HepG2 (cell line): ENCODE measurements around the gene BLMH. TPM values are rescaled to one million over a fixed set of nuclear protein-coding genes. Genes with fewer than 3 reads are reported as not detected.

ENCODE experiments used
- ARNT2 ChIP-seq: sonication (generic); formaldehyde crosslinking; IDR thresholded peaks from 2 replicates; pipeline ENCODE4 v1.8.0; 2022; ENCODE audit warnings: mild to moderate bottlenecking, low read depth, missing genetic modification reagents, moderate library complexity
- BORCS8-MEF2B ChIP-seq: sonication (generic); formaldehyde crosslinking; IDR thresholded peaks from 2 replicates; pipeline ENCODE4 v1.8.0; 2022; ENCODE audit warnings: mild to moderate bottlenecking, missing genetic modification reagents
- CREB1 ChIP-seq, 2 experiments: fragments of 450-650 bp in 1 of 2; IDR thresholded peaks; 2 replicates each; pipeline ENCODE4 v1.6.1; 2016 to 2017; ENCODE audit warnings: control low read depth in 1 of 2, mild to moderate bottlenecking in 1 of 2, missing compliant biosample characterization in 1 of 2, missing genetic modification characterization in 1 of 2
- DMAP1 ChIP-seq: IDR thresholded peaks from 2 replicates; pipeline ENCODE4 v1.6.1; 2016
- FOXP1 ChIP-seq, 2 experiments: fragments of 450-650 bp in 1 of 2; IDR thresholded peaks; 2 replicates each; pipeline ENCODE4 v1.6.1; 2017 to 2018; ENCODE audit warnings: antibody characterized with exemption in 1 of 2
- HNF4A ChIP-seq: sonication (generic); formaldehyde crosslinking; IDR thresholded peaks from 2 replicates; pipeline ENCODE4 v1.4.0; 2020; ENCODE audit warnings: missing genetic modification reagents
- HOMEZ ChIP-seq: IDR thresholded peaks from 2 replicates; pipeline ENCODE4 v1.6.1; 2016; ENCODE audit warnings: low read depth
- KAT8 ChIP-seq: IDR thresholded peaks from 2 replicates; pipeline ENCODE4 v1.6.1; 2016; ENCODE audit warnings: missing genetic modification reagents, missing compliant biosample characterization
- KLF13 ChIP-seq: sonication (generic); formaldehyde crosslinking; IDR thresholded peaks from 2 replicates; pipeline ENCODE4 v1.4.0; 2020; ENCODE audit warnings: mild to moderate bottlenecking, missing genetic modification reagents
- MTA1 ChIP-seq: sonication (generic); formaldehyde crosslinking; IDR thresholded peaks from 2 replicates; pipeline ENCODE4 v1.4.0; 2020; ENCODE audit warnings: missing genetic modification reagents, mild to moderate bottlenecking, borderline replicate concordance
- POLR2A ChIP-seq, 2 experiments: IDR thresholded peaks; 2 replicates each; pipeline ENCODE4 v1.6.1; 2011; ENCODE audit warnings: low read depth in 2 of 2, low read length in 2 of 2, mild to moderate bottlenecking in 1 of 2, moderate library complexity in 1 of 2; ENCODE audit not compliant: insufficient read depth in 1 of 2
- POLR2G ChIP-seq: fragments of 200-400 bp; formaldehyde crosslinking; IDR thresholded peaks from 2 replicates; pipeline ENCODE4 v1.6.1; 2018; ENCODE audit warnings: mild to moderate bottlenecking, low read depth, low read length, moderate library complexity
- RELA ChIP-seq: sonication (generic); formaldehyde crosslinking; IDR thresholded peaks from 2 replicates; pipeline ENCODE4 v1.4.0; 2020; ENCODE audit warnings: missing genetic modification reagents
- RFX1 ChIP-seq: fragments of 450-650 bp; IDR thresholded peaks from 2 replicates; pipeline ENCODE4 v1.6.1; 2017
- SAP130 ChIP-seq: IDR thresholded peaks from 2 replicates; pipeline ENCODE4 v1.6.1; 2016; ENCODE audit warnings: low read depth
- ZNF121 ChIP-seq: sonication (generic); formaldehyde crosslinking; IDR thresholded peaks from 2 replicates; pipeline ENCODE4 v1.5.0; 2020; ENCODE audit warnings: mild to moderate bottlenecking, missing genetic modification reagents
- ZNF274 ChIP-seq: sonication (generic); formaldehyde crosslinking; IDR thresholded peaks from 2 replicates; pipeline ENCODE4 v1.5.1; 2020; ENCODE audit warnings: mild to moderate bottlenecking, missing genetic modification reagents
- ZNF329 ChIP-seq: sonication (generic); formaldehyde crosslinking; IDR thresholded peaks from 2 replicates; pipeline ENCODE4 v1.9.0; 2021; ENCODE audit warnings: low read depth, mild to moderate bottlenecking, missing genetic modification reagents
- ZNF430 ChIP-seq: sonication (generic); formaldehyde crosslinking; IDR thresholded peaks from 2 replicates; pipeline ENCODE4 v1.9.0; 2021; ENCODE audit warnings: mild to moderate bottlenecking, missing genetic modification reagents
- ZNF556 ChIP-seq: sonication (generic); formaldehyde crosslinking; IDR thresholded peaks from 2 replicates; pipeline ENCODE4 v1.4.0; 2020; ENCODE audit warnings: mild to moderate bottlenecking, missing genetic modification reagents, borderline replicate concordance
- polyA plus RNA-seq, 8 experiments: library from polyadenylated mRNA; depleted of rRNA in 3 of 8; stranded (reverse) in 7 of 8; unstranded in 1 of 8; fragments of >200 nt; fragmentation: Illumina TruSeq in 4 of 8; extraction: Trizol in 4 of 8; gene quantifications; 2 replicates each; pipeline versions ENCODE4 v1.2.1 to v1.2.3, GENCODE V29; 2011 to 2016; ENCODE audit warnings: low read depth in 4 of 8, missing spikeins in 1 of 8, mixed read lengths in 1 of 8; ENCODE audit not compliant: insufficient read depth in 1 of 8
- total RNA-seq, 5 experiments: library from RNA; depleted of rRNA; stranded (reverse); fragments of >200 nt; fragmentation: Illumina TruSeq; extraction: Trizol; gene quantifications; 2 replicates each; pipeline ENCODE4 v1.2.3, GENCODE V29; 2016; ENCODE audit warnings: low read depth in 1 of 5
- TF ChIP-seq, protein P1 (sequence below): sonication (generic); formaldehyde crosslinking; conservative IDR thresholded peaks from 2 replicates; pipeline ENCODE4 v1.4.0; 2020; ENCODE audit warnings: mild to moderate bottlenecking, missing genetic modification reagents, moderate library complexity
- TF ChIP-seq, protein P2 (sequence below): sonication (generic); formaldehyde crosslinking; IDR thresholded peaks from 2 replicates; pipeline ENCODE4 v1.9.0; 2022; ENCODE audit warnings: low read depth, missing genetic modification reagents

The BLMH gene
- total and polyA plus RNA-seq, 2 of the 13 experiments (the other 11 are each of a cell fraction or from before 2014, with no cell fraction given), result 12.1 to 41.0 TPM

- TF ChIP-seq, protein P1, sequence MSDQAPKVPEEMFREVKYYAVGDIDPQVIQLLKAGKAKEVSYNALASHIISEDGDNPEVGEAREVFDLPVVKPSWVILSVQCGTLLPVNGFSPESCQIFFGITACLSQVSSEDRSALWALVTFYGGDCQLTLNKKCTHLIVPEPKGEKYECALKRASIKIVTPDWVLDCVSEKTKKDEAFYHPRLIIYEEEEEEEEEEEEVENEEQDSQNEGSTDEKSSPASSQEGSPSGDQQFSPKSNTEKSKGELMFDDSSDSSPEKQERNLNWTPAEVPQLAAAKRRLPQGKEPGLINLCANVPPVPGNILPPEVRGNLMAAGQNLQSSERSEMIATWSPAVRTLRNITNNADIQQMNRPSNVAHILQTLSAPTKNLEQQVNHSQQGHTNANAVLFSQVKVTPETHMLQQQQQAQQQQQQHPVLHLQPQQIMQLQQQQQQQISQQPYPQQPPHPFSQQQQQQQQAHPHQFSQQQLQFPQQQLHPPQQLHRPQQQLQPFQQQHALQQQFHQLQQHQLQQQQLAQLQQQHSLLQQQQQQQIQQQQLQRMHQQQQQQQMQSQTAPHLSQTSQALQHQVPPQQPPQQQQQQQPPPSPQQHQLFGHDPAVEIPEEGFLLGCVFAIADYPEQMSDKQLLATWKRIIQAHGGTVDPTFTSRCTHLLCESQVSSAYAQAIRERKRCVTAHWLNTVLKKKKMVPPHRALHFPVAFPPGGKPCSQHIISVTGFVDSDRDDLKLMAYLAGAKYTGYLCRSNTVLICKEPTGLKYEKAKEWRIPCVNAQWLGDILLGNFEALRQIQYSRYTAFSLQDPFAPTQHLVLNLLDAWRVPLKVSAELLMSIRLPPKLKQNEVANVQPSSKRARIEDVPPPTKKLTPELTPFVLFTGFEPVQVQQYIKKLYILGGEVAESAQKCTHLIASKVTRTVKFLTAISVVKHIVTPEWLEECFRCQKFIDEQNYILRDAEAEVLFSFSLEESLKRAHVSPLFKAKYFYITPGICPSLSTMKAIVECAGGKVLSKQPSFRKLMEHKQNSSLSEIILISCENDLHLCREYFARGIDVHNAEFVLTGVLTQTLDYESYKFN (CRISPR knock-in tag), result peak; percentile 94
- TF ChIP-seq SAP130 (CRISPR knock-in tag) (peak; percentile 87), KLF13 (CRISPR knock-in tag) (no peak), ZNF556 (CRISPR knock-in tag) (0 out of 2 replicates have a peak, but pooled peaks have one; percentile 33), ZNF430 (CRISPR knock-in tag) (no peak), HNF4A (CRISPR knock-in tag) (peak; percentile 86), ZNF121 (CRISPR knock-in tag) (peak; percentile 85), MTA1 (CRISPR knock-in tag) (peak; percentile 64; the same call in 1 of the 2 replicates), RELA (CRISPR knock-in tag) (no peak), HOMEZ (peak; percentile 50; the same call in 1 of the 2 replicates), ZNF329 (CRISPR knock-in tag) (no peak; the same call in 1 of the 2 replicates), KAT8 (CRISPR knock-in tag) (peak; percentile 64; the same call in 1 of the 2 replicates), POLR2G (peak; percentile 72; the same call in 1 of the 2 replicates), ZNF274 (CRISPR knock-in tag) (0 out of 2 replicates have a peak, but pooled peaks have one; percentile 22), DMAP1 (CRISPR knock-in tag) (peak; percentile 33; the same call in 1 of the 2 replicates), FOXP1 (IDR thresholded peaks at IDR 0.05) (no peak), FOXP1 (CRISPR knock-in tag; IDR thresholded peaks at IDR 0.05) (0 out of 2 replicates have a peak, but pooled peaks have one; percentile 13), POLR2A (IDR thresholded peaks at IDR 0.05; ENCODE audit: insufficient read depth in 1 of 2, low read depth in 2 of 2, low read length in 2 of 2) (peak; percentile 68 to 82), RFX1 (no peak), CREB1 (IDR thresholded peaks at IDR 0.05) (no peak), CREB1 (CRISPR knock-in tag; IDR thresholded peaks at IDR 0.05) (peak; percentile 55; the same call in 1 of the 2 replicates), ARNT2 (peak; percentile 30; the same call in 1 of the 2 replicates), BORCS8-MEF2B (CRISPR knock-in tag) (0 out of 2 replicates have a peak, but pooled peaks have one; percentile 47)
- TF ChIP-seq, protein P2, sequence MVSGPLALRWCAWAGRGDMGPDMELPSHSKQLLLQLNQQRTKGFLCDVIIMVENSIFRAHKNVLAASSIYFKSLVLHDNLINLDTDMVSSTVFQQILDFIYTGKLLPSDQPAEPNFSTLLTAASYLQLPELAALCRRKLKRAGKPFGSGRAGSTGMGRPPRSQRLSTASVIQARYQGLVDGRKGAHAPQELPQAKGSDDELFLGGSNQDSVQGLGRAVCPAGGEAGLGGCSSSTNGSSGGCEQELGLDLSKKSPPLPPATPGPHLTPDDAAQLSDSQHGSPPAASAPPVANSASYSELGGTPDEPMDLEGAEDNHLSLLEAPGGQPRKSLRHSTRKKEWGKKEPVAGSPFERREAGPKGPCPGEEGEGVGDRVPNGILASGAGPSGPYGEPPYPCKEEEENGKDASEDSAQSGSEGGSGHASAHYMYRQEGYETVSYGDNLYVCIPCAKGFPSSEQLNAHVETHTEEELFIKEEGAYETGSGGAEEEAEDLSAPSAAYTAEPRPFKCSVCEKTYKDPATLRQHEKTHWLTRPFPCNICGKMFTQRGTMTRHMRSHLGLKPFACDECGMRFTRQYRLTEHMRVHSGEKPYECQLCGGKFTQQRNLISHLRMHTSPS (CRISPR knock-in tag), result peak; percentile 64; the same call in 1 of the 2 replicates
Measured at GRCh38 chr17:30337393-30337999, 45.8 kb upstream of the BLMH start (continued).
